ENCODE measurements around the gene MYO18B. TPM values are rescaled to one million over a fixed set of nuclear protein-coding genes. Genes with fewer than 3 reads are reported as not detected.

The MYO18B gene
- total and polyA plus RNA-seq, 2 of the 8 experiments (the other 6 are each of a cell fraction or from before 2014, with no cell fraction given), result 0.62 to 0.78 TPM

DNA sequence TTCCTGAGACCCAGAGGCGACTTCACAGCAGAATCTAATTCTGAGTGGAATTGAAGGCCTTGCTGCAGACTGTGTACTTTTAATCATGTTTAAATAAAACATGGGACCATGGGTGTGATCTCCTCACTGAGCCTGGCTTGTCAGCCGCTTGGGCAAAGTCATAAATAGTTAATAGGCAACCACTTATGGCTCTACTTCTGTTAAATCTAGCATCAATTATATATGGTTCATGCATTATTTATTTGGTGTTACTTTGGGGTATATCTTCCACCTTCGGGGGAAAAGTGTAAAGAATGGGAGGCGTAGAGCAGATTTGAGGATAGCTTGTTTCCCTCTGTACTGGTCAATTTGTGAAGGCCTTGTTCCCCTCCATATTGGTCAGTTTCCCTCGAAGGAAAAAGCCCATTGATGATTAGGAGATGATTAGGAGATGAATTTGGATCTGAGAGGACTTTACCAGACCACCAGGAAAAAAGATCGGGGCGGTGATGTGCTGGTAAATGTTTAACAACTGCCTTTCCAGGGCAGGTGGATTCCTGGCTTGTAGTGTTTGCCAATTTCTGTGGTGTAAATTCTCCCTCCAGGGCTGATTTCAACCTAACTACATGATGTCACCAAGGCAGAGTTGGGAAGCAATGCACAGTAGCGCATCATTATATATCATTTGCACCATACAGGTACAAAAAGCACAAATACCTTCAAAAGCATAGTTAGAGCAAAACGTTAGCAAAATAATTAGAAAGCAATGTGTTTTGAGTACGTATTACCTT, 223.2 kb downstream of the MYO18B start (continued):
- TF ChIP-seq, protein P1, sequence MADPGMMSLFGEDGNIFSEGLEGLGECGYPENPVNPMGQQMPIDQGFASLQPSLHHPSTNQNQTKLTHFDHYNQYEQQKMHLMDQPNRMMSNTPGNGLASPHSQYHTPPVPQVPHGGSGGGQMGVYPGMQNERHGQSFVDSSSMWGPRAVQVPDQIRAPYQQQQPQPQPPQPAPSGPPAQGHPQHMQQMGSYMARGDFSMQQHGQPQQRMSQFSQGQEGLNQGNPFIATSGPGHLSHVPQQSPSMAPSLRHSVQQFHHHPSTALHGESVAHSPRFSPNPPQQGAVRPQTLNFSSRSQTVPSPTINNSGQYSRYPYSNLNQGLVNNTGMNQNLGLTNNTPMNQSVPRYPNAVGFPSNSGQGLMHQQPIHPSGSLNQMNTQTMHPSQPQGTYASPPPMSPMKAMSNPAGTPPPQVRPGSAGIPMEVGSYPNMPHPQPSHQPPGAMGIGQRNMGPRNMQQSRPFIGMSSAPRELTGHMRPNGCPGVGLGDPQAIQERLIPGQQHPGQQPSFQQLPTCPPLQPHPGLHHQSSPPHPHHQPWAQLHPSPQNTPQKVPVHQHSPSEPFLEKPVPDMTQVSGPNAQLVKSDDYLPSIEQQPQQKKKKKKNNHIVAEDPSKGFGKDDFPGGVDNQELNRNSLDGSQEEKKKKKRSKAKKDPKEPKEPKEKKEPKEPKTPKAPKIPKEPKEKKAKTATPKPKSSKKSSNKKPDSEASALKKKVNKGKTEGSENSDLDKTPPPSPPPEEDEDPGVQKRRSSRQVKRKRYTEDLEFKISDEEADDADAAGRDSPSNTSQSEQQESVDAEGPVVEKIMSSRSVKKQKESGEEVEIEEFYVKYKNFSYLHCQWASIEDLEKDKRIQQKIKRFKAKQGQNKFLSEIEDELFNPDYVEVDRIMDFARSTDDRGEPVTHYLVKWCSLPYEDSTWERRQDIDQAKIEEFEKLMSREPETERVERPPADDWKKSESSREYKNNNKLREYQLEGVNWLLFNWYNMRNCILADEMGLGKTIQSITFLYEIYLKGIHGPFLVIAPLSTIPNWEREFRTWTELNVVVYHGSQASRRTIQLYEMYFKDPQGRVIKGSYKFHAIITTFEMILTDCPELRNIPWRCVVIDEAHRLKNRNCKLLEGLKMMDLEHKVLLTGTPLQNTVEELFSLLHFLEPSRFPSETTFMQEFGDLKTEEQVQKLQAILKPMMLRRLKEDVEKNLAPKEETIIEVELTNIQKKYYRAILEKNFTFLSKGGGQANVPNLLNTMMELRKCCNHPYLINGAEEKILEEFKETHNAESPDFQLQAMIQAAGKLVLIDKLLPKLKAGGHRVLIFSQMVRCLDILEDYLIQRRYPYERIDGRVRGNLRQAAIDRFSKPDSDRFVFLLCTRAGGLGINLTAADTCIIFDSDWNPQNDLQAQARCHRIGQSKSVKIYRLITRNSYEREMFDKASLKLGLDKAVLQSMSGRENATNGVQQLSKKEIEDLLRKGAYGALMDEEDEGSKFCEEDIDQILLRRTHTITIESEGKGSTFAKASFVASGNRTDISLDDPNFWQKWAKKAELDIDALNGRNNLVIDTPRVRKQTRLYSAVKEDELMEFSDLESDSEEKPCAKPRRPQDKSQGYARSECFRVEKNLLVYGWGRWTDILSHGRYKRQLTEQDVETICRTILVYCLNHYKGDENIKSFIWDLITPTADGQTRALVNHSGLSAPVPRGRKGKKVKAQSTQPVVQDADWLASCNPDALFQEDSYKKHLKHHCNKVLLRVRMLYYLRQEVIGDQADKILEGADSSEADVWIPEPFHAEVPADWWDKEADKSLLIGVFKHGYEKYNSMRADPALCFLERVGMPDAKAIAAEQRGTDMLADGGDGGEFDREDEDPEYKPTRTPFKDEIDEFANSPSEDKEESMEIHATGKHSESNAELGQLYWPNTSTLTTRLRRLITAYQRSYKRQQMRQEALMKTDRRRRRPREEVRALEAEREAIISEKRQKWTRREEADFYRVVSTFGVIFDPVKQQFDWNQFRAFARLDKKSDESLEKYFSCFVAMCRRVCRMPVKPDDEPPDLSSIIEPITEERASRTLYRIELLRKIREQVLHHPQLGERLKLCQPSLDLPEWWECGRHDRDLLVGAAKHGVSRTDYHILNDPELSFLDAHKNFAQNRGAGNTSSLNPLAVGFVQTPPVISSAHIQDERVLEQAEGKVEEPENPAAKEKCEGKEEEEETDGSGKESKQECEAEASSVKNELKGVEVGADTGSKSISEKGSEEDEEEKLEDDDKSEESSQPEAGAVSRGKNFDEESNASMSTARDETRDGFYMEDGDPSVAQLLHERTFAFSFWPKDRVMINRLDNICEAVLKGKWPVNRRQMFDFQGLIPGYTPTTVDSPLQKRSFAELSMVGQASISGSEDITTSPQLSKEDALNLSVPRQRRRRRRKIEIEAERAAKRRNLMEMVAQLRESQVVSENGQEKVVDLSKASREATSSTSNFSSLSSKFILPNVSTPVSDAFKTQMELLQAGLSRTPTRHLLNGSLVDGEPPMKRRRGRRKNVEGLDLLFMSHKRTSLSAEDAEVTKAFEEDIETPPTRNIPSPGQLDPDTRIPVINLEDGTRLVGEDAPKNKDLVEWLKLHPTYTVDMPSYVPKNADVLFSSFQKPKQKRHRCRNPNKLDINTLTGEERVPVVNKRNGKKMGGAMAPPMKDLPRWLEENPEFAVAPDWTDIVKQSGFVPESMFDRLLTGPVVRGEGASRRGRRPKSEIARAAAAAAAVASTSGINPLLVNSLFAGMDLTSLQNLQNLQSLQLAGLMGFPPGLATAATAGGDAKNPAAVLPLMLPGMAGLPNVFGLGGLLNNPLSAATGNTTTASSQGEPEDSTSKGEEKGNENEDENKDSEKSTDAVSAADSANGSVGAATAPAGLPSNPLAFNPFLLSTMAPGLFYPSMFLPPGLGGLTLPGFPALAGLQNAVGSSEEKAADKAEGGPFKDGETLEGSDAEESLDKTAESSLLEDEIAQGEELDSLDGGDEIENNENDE (IDR thresholded peaks at IDR 0.05; ENCODE audit: insufficient replicate concordance, low read length), result no peak
- no peak for TF ChIP-seq CBX8 (IDR thresholded peaks at IDR 0.05; ENCODE audit: borderline replicate concordance, low read depth, low read length)
- no peak for TF ChIP-seq BRCA1 (IDR thresholded peaks at IDR 0.05; ENCODE audit: low read depth, low read length)
- TF ChIP-seq CREB1 (IDR thresholded peaks at IDR 0.05), result no peak
